Measurements from ENCODE around the gene THSD7B. TPM values are rescaled to one million over a fixed set of nuclear protein-coding genes. Genes with fewer than 3 reads are reported as not detected.

The THSD7B gene
- total and polyA plus RNA-seq, 2 experiments from 2014 or later: 0.86 to 3.8 TPM

DNA sequence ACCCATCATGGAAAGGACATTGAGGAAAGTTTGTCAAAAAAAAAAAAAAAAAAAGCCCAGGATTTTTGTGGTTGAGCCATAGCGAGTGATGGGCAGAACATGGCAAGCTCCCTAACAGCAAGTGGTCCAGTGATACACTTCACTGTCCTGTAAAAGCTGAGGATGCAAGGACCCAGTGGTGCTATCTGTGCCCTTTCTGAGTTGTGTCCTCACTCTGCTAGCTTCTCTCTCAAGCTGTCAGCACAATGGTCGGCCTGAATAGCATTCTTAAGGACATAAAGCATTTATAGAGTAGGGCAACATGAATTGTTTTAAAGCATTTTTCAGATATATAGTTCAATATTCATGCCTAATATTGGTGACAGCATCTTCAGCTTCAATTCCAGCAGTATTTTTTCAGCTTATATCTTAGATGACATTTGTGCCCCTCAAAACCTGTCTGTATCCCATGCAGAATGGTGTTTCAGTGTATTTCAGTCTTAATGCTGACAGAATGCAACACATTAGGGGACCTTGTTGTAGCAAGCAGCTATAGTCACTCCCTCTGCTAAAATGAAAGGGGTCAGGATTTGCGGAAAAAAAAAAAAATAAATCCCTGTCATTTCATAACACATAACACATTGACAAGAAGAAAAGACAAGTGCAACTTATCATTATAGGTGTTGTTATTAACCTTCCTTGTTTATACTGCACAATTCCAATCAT is 496.7 kb downstream of the THSD7B start:
- Mint-ChIP-seq H3K4me3 (0 out of 3 replicates have a peak overlapping the region, but pooled peaks have one; percentile 14), H3K27ac (peak overlapping the region; percentile 3), H3K9me3 (no peaks in the 10 kb centered on the region; the same call in 2 of the 3 replicates), H3K27me3 (ENCODE audit: insufficient read depth, low read depth, poor library complexity) (no peaks in the 10 kb centered on the region), H3K4me1 (peaks cover 28% of the 10 kb centered on the region), H3K36me3 (ENCODE audit: low read depth) (no peaks in the 10 kb centered on the region)
- Histone ChIP-seq H2AFZ (no peak overlapping the region), H3K36me3 (ENCODE audit: insufficient read depth) (no peaks in the 10 kb centered on the region), H3K27ac (ENCODE audit: low read depth) (peak overlapping the region; percentile 12; the same call in 1 of the 2 replicates), H3K9me2 (ENCODE audit: insufficient read depth) (no peaks in the 10 kb centered on the region), H3K4me3 (peak overlapping the region; percentile 13), H4K20me1 (replicated peaks; ENCODE audit: insufficient read depth) (no peaks in the 10 kb centered on the region), H3K79me2 (replicated peaks; ENCODE audit: insufficient read depth) (no peaks in the 10 kb centered on the region), H3K27me3 (ENCODE audit: insufficient read depth) (no peaks in the 10 kb centered on the region), H3K4me2 (peak overlapping the region; percentile 30), H3F3A (replicated peaks; ENCODE audit: low read depth) (no peaks in the 10 kb centered on the region), H3K4me1 (ENCODE audit: insufficient read depth) (peaks cover 36% of the 10 kb centered on the region)
- TF ChIP-seq ZNF114 (CRISPR knock-in tag; IDR thresholded peaks at IDR 0.05): no peak
- no peak for TF ChIP-seq ZNF462 (CRISPR knock-in tag; IDR thresholded peaks at IDR 0.05)
- no peak for TF ChIP-seq STAT1 (IDR thresholded peaks at IDR 0.05; ENCODE audit: unreplicated experiment)
- no peak for TF ChIP-seq REST (IDR thresholded peaks at IDR 0.05; ENCODE audit: unreplicated experiment)
- TF ChIP-seq CREB1 (CRISPR knock-in tag; IDR thresholded peaks at IDR 0.05; ENCODE audit: low read depth): no peak
- no peak for TF ChIP-seq EZH2phosphoT487 (IDR thresholded peaks at IDR 0.05; ENCODE audit: unreplicated experiment)
- no peak for TF ChIP-seq EZH2 (IDR thresholded peaks at IDR 0.05; ENCODE audit: low read depth, unreplicated experiment)
- no peak for TF ChIP-seq NANOG (IDR thresholded peaks at IDR 0.05; ENCODE audit: borderline replicate concordance)
- TF ChIP-seq ZNF331 (CRISPR knock-in tag; IDR thresholded peaks at IDR 0.05; ENCODE audit: low read depth): no peak
- TF ChIP-seq POLR2AphosphoS5 (IDR thresholded peaks at IDR 0.05; ENCODE audit: low read depth): no peak
- TF ChIP-seq, protein P1, sequence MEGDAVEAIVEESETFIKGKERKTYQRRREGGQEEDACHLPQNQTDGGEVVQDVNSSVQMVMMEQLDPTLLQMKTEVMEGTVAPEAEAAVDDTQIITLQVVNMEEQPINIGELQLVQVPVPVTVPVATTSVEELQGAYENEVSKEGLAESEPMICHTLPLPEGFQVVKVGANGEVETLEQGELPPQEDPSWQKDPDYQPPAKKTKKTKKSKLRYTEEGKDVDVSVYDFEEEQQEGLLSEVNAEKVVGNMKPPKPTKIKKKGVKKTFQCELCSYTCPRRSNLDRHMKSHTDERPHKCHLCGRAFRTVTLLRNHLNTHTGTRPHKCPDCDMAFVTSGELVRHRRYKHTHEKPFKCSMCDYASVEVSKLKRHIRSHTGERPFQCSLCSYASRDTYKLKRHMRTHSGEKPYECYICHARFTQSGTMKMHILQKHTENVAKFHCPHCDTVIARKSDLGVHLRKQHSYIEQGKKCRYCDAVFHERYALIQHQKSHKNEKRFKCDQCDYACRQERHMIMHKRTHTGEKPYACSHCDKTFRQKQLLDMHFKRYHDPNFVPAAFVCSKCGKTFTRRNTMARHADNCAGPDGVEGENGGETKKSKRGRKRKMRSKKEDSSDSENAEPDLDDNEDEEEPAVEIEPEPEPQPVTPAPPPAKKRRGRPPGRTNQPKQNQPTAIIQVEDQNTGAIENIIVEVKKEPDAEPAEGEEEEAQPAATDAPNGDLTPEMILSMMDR (conservative IDR thresholded peaks at IDR 0.05; ENCODE audit: low read depth in 2 of 2): no peak
- no peak for TF ChIP-seq JUNB (IDR thresholded peaks at IDR 0.05; ENCODE audit: unreplicated experiment)
- no peak for TF ChIP-seq ETS1 (IDR thresholded peaks at IDR 0.05)
- ATAC-seq: peak; percentile 76
- DNase-seq (ENCODE audit: low spot score): peak; percentile 17
